ENCODE results near the gene C1QTNF9. TPM values are rescaled to one million over a fixed set of nuclear protein-coding genes. Genes with fewer than 3 reads are reported as not detected.
"Not testable (repeated sequence)": the region's sequence is repeated elsewhere in the genome, so short reads cannot be mapped to it uniquely, and the experiment has no call there.

The C1QTNF9 gene
- total and polyA plus RNA-seq, 2 of the 8 experiments (the other 6 are each of a cell fraction or from before 2014, with no cell fraction given), result not detected

DNA sequence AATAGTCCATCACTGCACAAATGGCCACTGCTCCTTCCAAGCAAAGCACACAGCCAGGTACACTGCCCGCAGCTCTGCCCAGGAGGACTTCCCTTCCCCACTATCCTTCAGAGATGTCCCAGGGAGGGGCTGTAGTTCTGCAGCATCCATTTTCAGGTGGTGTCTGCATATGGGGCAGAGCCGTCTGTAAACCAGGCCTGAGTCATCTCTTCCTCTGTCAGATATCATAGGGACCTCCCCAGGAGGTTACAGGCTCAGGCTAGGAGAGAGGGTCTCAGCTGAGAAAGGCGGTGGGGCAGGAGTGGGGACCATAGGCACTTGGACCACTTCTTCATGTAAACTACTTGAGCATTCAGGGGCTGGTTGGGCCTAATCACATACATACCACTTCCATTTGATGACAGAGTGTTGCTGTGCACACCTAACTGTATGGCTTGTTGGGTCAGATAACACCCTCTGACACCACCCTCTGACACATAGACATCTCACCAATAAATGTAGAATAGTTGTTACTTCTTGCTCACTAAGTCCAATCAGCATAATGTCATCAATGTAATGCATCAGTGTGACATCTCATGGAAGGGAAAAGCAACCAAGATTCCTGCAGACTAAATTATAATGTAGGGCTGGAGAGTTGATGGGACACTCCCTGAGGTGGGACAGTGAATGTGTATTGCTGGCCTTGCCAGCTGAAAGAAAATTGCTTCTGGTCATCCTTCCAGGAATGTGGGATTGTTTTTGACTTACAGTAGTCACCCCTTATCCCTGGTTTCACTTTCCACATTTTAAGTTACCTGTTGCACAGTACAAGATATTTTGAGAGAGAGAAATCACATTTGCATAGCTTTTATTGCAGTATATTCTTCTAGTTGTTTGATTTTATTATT lies 40.6 kb downstream of the C1QTNF9 start:
- H2AFZ ChIP-seq (ENCODE audit: low read length); H3K4ac ChIP-seq (replicated peaks; ENCODE audit: insufficient read length, low read depth, low read length); H4K20me1 ChIP-seq (replicated peaks in 1 of 2; ENCODE audit: control insufficient read depth in 1 of 2, insufficient read depth in 2 of 2, low read length in 2 of 2); H2BK15ac ChIP-seq (ENCODE audit: low read length); H3K4me3 ChIP-seq (ENCODE audit: extremely low read depth in 1 of 4, insufficient read depth in 2 of 4, low read depth in 3 of 4, low read length in 4 of 4); H3K23me2 ChIP-seq (ENCODE audit: low read depth, low read length); H3K4me1 ChIP-seq (replicated peaks in 1 of 4; ENCODE audit: control insufficient read depth in 3 of 4, insufficient read depth in 4 of 4, low read length in 3 of 4); H2BK120ac ChIP-seq (replicated peaks; ENCODE audit: low read depth, low read length); H3K23ac ChIP-seq (ENCODE audit: insufficient read length); H2BK20ac ChIP-seq (ENCODE audit: low read length); DNase-seq (ENCODE audit: low read depth in 1 of 2, low spot score in 2 of 2); H3K79me1 ChIP-seq (ENCODE audit: low read depth, low read length); H4K91ac ChIP-seq (replicated peaks; ENCODE audit: insufficient read length, low read length); H3K27me3 ChIP-seq (replicated peaks in 1 of 4; ENCODE audit: control insufficient read depth in 3 of 4, extremely low read depth in 1 of 4, insufficient read depth in 3 of 4, low read length in 3 of 4); H3K36me3 ChIP-seq (ENCODE audit: control insufficient read depth in 2 of 4, insufficient read depth in 4 of 4, low read length in 3 of 4); H3K79me2 ChIP-seq (ENCODE audit: control insufficient read depth in 1 of 2, insufficient read depth in 2 of 2, low read length in 2 of 2); H4K5ac ChIP-seq (ENCODE audit: insufficient read length, low read depth, low read length); H3K9me3 ChIP-seq (ENCODE audit: insufficient read depth in 2 of 2, low read depth in 1 of 2, low read length in 1 of 2); H2BK12ac ChIP-seq (ENCODE audit: low read depth, low read length); H3K56ac ChIP-seq (replicated peaks; ENCODE audit: insufficient read length, low read depth, low read length); H3K18ac ChIP-seq (ENCODE audit: extremely low read depth, low read length); H2AK5ac ChIP-seq (ENCODE audit: low read depth, low read length); H3K9ac ChIP-seq (replicated peaks in 1 of 4; ENCODE audit: extremely low read depth in 1 of 4, low read depth in 3 of 4, low read length in 3 of 4); H3K27ac ChIP-seq (ENCODE audit: low read depth, low read length); H2BK5ac ChIP-seq (ENCODE audit: low read depth, low read length); H4K8ac ChIP-seq (ENCODE audit: extremely low read depth, insufficient read depth, low read length); H3K14ac ChIP-seq (ENCODE audit: insufficient read length); FAIRE-seq; H3K4me2 ChIP-seq (ENCODE audit: insufficient read depth in 1 of 2, low read depth in 2 of 2, low read length in 2 of 2): not testable (repeated sequence)
- ChIA-PET CTCF (ENCODE audit: partially characterized antibody) (interaction anchor here (0.7 kb wide), 1 partner anchor 125 kb away, joined by 3 read pairs; no protein-coding TSS in a partner anchor), POLR2A (ENCODE audit: partially characterized antibody) (interaction anchor here (0.6 kb wide), 1 partner anchor 391 kb away, joined by 3 read pairs; no protein-coding TSS in a partner anchor)
- 71% methylated on average over 3 of the region's 3 CpGs; no CpG with 5 or more reads in 1 of the 2 experiments for whole genome bisulfite sequencing, 2 experiments (ENCODE audit: extremely low coverage in 1 of 2, insufficient coverage in 1 of 2, insufficient read length in 1 of 2, insufficient replicate concordance in 2 of 2, low coverage in 1 of 2, low lambda C conversion rate in 2 of 2, missing lambda C conversion rate in 1 of 2)
